Retinal pigment epithelial cell (primary cell): Measurements from ENCODE around the gene PFAS.
"Not testable (repeated sequence)": the region's sequence is repeated elsewhere in the genome, so short reads cannot be mapped to it uniquely, and the experiment has no call there.

ENCODE experiments used
- DNase-seq: peaks from one replicate; pipeline ENCODE4 v3.0.0-alpha.2; 2010; ENCODE audit warnings: low read depth
- H3K4me3 ChIP-seq: 2 replicates; pipeline ENCODE4 v1.5.1; 2011; ENCODE audit warnings: mild to moderate bottlenecking, low read length, control low read depth, moderate library complexity
- CTCF ChIP-seq: conservative IDR thresholded peaks from 2 replicates; pipeline ENCODE4 v1.5.1; 2011; ENCODE audit warnings: low read depth, low read length, control low read depth, inconsistent platforms

The PFAS gene

GRCh38 chr17:8237175-8237574 lies 11.9 kb upstream of the PFAS start:
- DNase-seq, result no peak
- H3K4me3 ChIP-seq, result no peak overlapping the region
- no peak for TF ChIP-seq CTCF

- no peak overlapping the region for H3K4me3 ChIP-seq
- no peak for TF ChIP-seq CTCF
- DNase-seq, result no peak
Measured at GRCh38 chr17:8237886-8238285, 11.2 kb upstream of the PFAS start.

- no peak for TF ChIP-seq CTCF
- no peak overlapping the region for H3K4me3 ChIP-seq
- DNase-seq, result no peak
Measured at GRCh38 chr17:8243827-8244226, 5.3 kb upstream of the PFAS start.

GRCh38 chr17:8244768-8245167 lies 4.3 kb upstream of the PFAS start:
- no peak for DNase-seq
- TF ChIP-seq CTCF, result no peak
- H3K4me3 ChIP-seq, result no peak overlapping the region

- peak overlapping the region; percentile 74 for H3K4me3 ChIP-seq
- DNase-seq, result no peak
- no peak for TF ChIP-seq CTCF
Measured at GRCh38 chr17:8249621-8250500, 772 bp downstream of the PFAS start.

- peak; percentile 16 for DNase-seq
- H3K4me3 ChIP-seq, result not testable (repeated sequence)
Measured at GRCh38 chr17:8251411-8251810, 2.3 kb downstream of the PFAS start.

GRCh38 chr17:8253801-8254200 lies 4.7 kb downstream of the PFAS start:
- TF ChIP-seq CTCF, result peak; percentile 34
- no peak overlapping the region for H3K4me3 ChIP-seq
- DNase-seq, result no peak
